ENCODE measurements around the gene DIS3L.
"Not testable (repeated sequence)": the region's sequence is repeated elsewhere in the genome, so short reads cannot be mapped to it uniquely, and the experiment has no call there.

The DIS3L gene

DNA sequence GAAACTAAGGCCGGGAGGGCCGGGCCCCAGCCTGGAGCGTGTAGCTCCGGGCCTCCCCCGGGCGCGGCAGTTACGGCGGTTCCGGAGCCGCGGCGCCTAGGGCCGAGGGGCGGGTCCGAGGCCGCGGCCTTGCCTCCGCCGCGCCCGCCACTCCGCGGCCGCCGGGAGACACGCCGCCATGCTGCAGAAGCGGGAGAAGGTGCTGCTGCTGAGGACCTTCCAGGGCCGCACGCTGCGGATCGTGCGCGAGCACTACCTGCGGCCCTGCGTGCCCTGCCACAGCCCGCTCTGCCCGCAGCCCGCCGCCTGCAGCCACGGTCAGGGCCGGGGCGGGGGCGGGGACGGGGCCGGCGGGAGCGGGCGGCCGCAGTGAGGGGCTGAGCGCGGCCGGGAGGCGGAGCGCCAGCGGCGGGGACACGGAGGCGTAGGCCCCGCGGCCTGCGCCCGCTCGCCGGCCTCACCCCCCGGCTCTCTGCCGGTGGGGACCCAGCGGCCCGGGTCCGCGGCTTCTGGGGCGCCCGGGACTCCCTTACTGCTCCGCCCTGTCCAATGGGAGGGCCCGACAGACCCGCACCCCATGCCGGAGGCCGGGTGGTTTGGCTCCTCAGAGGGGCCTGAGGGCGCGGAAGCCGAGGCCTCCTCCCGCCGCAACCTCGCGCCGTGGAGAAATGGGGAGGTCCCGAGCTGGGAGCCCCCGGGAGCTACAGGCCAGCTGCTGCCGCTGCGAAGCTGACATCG, at the start of gene DIS3L:
Gene DIS3L, plus strand, starts transcription at position 150 of the 738 bp plus-strand sequence. Its CDS starts 29 bp downstream, at position 179.
- peak; percentile 9 to 56 (median 34) for DNase-seq (ENCODE audit: low read depth in 3 of 3)

- not testable (repeated sequence) for DNase-seq (ENCODE audit: low read depth in 3 of 3)
These were observed 47.5 kb upstream of the DIS3L start for GRCh38 chr15:66245832-66246231.

DNA sequence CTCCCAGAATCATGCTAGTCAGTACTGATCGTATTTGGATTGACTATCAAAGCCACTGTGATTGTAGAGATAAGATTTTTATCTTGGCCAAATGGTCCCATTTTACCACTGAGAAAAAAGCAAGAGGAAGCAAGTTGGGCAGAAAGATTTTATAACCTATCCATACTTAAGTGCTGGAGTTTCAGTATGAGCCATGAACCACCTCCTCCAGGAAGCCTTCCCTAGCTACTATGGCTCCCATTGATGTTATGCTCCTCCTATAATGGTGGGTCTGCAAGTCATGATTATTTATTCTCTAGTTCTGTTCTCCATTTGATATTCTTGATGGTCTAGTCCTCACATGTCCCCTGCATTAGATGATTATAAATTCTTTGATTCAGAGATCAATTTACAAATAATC, 46.4 kb upstream of the DIS3L start:
- no peak for DNase-seq (ENCODE audit: low read depth in 3 of 3)

DNA sequence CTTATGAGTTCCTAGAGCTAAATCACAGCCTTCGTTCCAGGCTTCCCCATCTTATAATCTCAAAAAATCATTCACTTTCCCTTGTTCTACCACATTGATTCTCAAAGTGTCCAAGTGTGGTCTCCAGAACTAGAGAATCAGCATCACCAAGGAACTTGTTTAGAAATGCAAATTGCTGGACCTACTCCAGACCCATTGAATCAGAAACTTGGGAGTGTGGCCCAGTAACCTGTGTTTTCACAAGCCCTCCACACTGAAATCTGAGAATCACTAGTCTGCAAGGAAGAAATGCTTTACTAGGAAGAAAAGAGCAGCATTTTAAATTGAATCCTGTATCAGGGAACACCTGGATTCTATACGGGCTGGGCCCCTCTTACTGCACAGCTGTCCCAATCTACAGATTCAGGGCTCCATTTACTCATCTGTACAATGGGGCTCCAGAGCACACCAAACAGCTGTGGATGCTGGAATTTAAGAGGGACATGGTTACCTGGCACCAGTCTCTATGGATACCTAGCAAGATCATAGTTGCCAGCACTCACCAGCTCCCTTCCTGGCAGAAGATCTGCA, 43.7 kb upstream of the DIS3L start:
- no peak for DNase-seq (ENCODE audit: low read depth in 3 of 3)

- no peak for DNase-seq (ENCODE audit: low read depth in 3 of 3)
These were observed 42.1 kb upstream of the DIS3L start for GRCh38 chr15:66251065-66251789.

DNA sequence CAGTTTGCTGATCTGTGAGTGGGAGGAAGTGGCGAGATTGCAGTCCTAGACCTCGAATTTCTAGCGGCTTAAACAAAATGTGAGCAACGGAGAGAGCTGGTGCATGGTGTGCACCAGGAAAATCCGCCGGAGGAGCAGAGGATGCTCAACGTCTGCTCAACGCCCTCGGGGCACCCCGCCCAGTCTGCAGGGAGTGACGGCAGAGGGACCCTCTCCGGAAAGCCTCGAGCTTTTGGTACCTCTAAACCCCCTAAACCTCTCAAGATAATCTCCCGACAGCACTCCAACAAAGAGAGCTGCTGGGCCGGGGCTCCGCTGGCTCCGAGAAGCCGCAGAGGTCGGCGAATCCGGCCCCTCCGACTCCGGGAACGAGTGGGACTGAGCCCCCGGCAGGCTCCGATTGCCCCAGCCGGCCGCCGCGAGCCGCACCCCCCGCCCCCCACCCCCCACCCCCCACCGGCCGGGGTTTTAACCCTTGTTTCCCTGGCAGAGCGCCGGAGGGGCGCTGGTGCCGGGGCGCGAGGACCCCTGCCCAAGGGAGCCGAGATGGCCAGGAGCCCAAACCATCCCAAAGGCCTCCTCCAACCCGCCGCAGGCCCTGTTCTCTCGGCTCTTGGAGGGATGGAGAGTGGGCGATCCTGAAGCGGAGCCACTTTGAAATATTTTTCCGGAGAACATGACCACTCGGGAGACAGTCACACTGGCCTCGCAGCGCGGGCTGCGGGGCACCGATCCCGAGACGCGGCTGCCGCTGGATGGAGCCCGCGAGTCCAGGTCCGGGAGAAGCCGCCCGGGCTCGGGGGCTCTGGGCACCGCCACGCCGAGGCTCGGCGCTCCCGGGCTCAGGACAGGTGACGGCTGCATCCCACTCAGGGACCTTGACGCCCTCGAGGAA, 41.3 kb upstream of the DIS3L start:
- DNase-seq (ENCODE audit: low read depth in 3 of 3) = peak; percentile 12 to 20 (median 13)

- DNase-seq (ENCODE audit: low read depth in 3 of 3) = peak in 1 of 3 experiments; percentile 18
These were observed 40.5 kb upstream of the DIS3L start for GRCh38 chr15:66252685-66253417.

DNA sequence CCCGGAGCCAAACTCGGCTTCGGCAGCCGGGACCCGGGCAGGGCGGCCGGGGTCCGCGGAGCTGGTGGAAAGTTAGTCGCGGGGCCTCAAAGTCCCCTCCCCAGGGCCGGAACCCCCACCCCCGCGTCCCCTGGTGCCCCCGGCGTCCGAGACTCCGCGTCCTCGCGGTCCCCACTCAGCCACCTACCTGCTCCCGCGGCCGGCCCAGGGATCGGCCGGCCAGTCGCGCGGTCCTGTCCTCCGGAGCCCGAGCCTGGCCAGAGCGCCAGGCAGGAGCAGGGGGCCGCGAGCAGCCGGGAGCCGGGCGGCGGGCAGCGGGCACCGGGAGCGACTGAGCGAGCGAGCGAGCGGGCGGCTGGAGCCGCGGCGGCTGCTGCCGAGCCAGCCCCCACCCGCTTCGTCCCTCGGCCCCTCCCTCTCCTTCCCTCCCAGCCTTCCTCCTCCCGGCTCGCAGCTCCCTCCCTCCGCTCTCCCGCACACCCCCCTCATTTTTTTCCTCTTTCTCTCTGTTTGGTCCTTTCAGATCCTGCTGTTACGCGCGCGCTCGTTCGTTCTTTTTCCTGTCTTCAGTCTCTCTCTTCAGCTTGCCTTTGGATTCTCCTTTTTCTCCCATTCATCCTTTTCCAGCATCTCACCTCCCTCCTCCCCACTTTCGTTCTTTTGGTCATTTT, 39.8 kb upstream of the DIS3L start, which contains the start of gene MEGF11:
Gene MEGF11, minus strand, starts transcription at position 333 of the 671 bp plus-strand sequence. CDS start 125,347 bp downstream, outside the sequence.
- DNase-seq (ENCODE audit: low read depth in 3 of 3) = no peak

DNA sequence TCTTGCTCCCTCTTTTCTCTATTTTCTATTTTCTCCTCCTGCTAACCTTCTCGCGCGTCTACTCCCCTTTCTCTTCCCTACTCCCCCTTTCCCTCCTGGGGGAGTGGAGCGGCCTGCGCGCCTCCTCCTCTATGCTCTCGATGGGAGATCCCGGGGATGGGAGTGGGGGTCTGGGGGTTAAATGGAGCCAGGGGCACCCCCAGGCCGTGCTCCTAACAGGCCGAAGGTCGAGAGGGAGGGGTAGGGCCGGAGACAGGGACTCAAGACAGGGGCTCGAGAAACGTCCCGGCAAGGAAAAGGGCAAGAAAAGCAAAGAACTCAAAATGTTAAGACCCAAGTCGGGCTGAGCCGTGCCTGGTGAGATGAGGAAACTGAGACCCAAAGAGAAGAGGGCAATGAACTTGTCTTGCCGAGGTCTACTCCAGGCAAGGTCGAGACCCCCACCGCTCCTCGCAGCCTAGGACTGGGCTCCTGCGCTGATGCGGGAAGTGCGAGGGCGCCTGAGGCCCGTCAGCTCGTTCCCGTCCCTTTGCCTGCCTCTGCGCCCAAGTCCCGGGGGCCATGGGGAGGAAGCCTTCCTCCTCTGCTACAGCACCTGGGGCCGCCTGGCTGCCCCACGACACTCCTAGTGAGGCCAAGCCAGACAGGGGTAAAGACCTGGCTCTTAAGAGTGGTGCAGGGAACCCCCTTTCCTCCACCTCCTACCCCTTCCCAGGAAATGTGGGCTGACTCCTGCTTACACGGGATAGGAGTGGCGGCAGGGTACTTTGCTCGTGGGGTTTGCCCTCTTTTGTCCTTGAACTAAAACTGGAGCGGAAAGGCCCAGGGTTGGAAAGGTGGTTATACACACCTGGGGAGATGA, 39.0 kb upstream of the DIS3L start:
- no peak for DNase-seq (ENCODE audit: low read depth in 3 of 3)

DNA sequence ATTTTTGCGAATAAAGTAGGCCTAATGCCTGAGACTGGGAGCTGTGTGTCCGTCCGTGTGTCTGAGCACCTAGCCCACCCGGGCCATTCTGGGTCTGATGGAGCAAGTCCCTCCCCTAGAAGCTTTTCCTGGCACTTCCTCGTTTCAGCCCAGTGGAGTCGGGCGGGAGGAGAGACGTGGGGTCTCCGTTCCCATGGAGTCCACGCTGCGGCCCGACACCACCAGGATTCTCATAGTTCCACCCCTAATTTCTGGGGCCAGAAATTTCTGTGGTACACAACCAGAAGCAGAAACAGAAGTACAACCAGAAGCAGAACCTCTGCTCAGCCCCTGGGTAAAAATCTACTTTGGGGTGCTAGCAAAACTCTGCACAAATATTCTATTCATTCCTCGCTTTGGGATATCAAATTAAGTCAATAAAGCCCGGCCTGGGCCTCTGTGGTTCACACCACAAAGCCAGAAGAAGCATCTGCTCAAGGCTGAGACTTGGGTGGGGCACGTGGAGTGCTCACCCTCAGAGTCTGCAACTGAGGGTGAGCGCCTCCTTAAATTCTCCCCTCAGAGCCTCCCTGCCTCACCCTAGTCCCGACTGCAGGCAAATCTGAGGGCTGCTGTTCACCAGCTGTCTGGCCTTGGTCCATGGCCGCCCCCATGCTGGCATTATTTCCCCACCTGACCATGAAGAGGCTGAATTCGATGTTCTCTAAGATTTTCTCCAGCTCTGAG, 38.3 kb upstream of the DIS3L start:
- DNase-seq (ENCODE audit: low read depth in 3 of 3) = no peak

GRCh38 chr15:66256692-66257091, 36.7 kb upstream of the DIS3L start:
- no peak for DNase-seq (ENCODE audit: low read depth in 3 of 3)

DNA sequence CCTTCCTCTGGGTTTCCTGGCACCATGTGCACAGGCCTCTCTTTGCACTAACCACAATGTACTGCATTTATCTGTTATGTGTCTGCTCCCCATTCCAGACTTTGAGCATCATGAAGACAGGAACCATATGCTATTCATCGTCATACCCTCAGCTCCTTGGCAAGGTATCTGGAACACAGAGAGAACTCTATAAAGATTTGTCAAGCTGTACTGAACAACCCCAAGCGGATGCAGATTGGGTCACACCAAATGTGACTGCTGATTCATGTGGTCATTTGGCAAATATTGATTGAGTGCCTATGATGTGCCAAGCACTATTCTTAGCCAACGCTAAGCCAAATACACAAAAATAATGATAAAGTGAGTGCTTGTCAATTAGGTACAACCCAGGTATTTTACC, 32.3 kb upstream of the DIS3L start:
- no peak for DNase-seq (ENCODE audit: low read depth in 3 of 3)

DNA sequence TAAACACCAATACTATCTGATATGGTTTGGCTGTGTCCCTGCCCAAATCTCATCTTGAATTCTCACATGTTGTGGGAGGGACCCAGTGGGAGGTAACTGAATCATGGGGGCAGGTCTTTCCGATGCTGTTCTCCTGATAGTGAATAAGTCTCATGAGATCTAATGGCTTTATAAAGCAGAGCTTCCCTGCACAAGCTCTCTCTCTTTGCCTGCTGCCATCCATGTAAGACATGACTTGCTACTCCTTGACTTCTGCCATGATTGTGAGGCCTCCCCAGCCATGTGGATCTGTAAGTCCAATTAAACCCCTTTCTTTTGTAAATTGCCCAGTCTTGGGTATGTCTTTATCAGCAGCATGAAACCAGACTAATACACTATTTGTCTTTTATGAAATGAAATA, 30.5 kb upstream of the DIS3L start:
- not testable (repeated sequence) for DNase-seq (ENCODE audit: low read depth in 3 of 3)

- no peak for DNase-seq (ENCODE audit: low read depth in 3 of 3)
These were observed 28.4 kb upstream of the DIS3L start for GRCh38 chr15:66264859-66265513.

- DNase-seq (ENCODE audit: low read depth in 3 of 3) = no peak
These were observed 23.9 kb upstream of the DIS3L start for GRCh38 chr15:66269326-66270090.

DNA sequence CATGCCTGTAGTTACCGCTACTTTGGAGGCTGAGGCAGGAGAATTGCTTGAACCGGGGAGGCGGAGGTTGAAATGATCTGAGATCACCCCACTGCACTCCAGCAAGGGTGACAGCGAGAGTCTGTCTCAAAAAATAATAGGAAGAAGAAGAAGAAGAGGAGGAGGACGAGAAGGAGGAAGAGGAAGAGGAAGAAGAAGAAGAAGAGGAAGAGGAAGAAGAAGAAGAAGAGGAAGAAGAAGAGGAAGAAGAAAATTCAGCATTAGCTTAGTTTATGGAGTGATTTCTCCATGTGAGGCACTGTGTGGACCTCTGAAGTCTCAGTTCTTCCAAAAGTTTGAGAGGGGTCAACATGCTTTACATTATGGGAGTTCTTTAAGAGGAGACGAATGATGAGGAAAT, 22.4 kb upstream of the DIS3L start:
- no peak for DNase-seq (ENCODE audit: low read depth in 3 of 3)

GRCh38 chr15:66275352-66275751, 18.0 kb upstream of the DIS3L start:
- no peak for DNase-seq (ENCODE audit: low read depth in 3 of 3)
